ENCODE results near the gene BRWD1.
"Not testable (repeated sequence)": the region's sequence is repeated elsewhere in the genome, so short reads cannot be mapped to it uniquely, and the experiment has no call there.

Gene BRWD1

GRCh38 chr21:39136138-39136537 lies 177.3 kb downstream of the BRWD1 start:
- H3K36me3 ChIP-seq; H3K4me3 ChIP-seq (ENCODE audit: low read depth, low read length); H3K9me3 ChIP-seq (ENCODE audit: severe bottlenecking); H3K27me3 ChIP-seq (ENCODE audit: insufficient read depth, low read depth, severe bottlenecking); H3K27ac ChIP-seq: not testable (repeated sequence)
- TF ChIP-seq CTCF (IDR thresholded peaks at IDR 0.05; ENCODE audit: low read depth, low read length) = 0 out of 2 replicates have a peak, but pooled peaks have one; percentile 43
- DNase-seq = peak; percentile 58

- DNase-seq = no peak
- H3K36me3 ChIP-seq = no peaks in the 10 kb centered on the region
- H3K4me3 ChIP-seq (ENCODE audit: low read depth, low read length) = no peak overlapping the region
- H3K27me3 ChIP-seq (ENCODE audit: insufficient read depth, low read depth, severe bottlenecking) = no peaks in the 10 kb centered on the region
- no peak for TF ChIP-seq CTCF (IDR thresholded peaks at IDR 0.05; ENCODE audit: low read depth, low read length)
- peaks cover 3% of the 10 kb centered on the region for H3K9me3 ChIP-seq (ENCODE audit: severe bottlenecking)
- no peak overlapping the region for H3K27ac ChIP-seq
These were observed 179.1 kb downstream of the BRWD1 start for GRCh38 chr21:39134288-39134810.
